GM23338 (cell line): Measurements from ENCODE around the gene M1AP. TPM values are rescaled to one million over a fixed set of nuclear protein-coding genes. Genes with fewer than 3 reads are reported as not detected.

Experiments
- ATAC-seq: fragments of 200-7000 bp; cut with Tn5 transposase; 3 replicates; pipeline ENCODE4 v1.9.1; 2020
- DNase-seq: peaks from one replicate; pipeline ENCODE4 v3.0.0-alpha.2; 2015; ENCODE audit warnings: low spot score
- H2AFZ ChIP-seq: fragments of 200-600 bp; sonication (generic); 2 replicates; pipeline ENCODE4 v1.8.0; 2016; ENCODE audit warnings: antibody characterized with exemption, mild to moderate bottlenecking, moderate library complexity
- H3F3A ChIP-seq: fragments of 200-600 bp; sonication (generic); replicated peaks from 2 replicates; pipeline ENCODE4 v1.8.0; 2017; ENCODE audit warnings: antibody characterized with exemption, mixed run types, low read depth
- H3K27ac ChIP-seq: fragments of 200-600 bp; sonication (generic); 2 replicates; pipeline ENCODE4 v1.6.1; 2016; ENCODE audit warnings: low read depth
- H3K27me3 ChIP-seq: fragments of 200-600 bp; sonication (generic); 2 replicates; pipeline ENCODE4 v1.8.0; 2016; ENCODE audit warnings: mild to moderate bottlenecking, mixed run types, moderate library complexity; ENCODE audit not compliant: insufficient read depth
- H3K36me3 ChIP-seq: fragments of 200-600 bp; sonication (generic); 2 replicates; pipeline ENCODE4 v1.8.0; 2016; ENCODE audit warnings: mild to moderate bottlenecking; ENCODE audit not compliant: insufficient read depth
- H3K4me1 ChIP-seq: fragments of 200-600 bp; sonication (generic); 2 replicates; pipeline ENCODE4 v1.8.0; 2016; ENCODE audit warnings: mild to moderate bottlenecking, moderate library complexity; ENCODE audit not compliant: insufficient read depth
- H3K4me2 ChIP-seq: fragments of 200-600 bp; sonication (generic); 2 replicates; pipeline ENCODE4 v1.7.1; 2017; ENCODE audit warnings: mixed run types
- H3K4me3 ChIP-seq: fragments of 200-600 bp; sonication (generic); 2 replicates; pipeline ENCODE4 v1.6.1; 2016; ENCODE audit warnings: mixed run types
- H3K79me2 ChIP-seq: fragments of 200-600 bp; sonication (generic); replicated peaks from 2 replicates; pipeline ENCODE4 v1.8.0; 2017; ENCODE audit warnings: mild to moderate bottlenecking; ENCODE audit not compliant: insufficient read depth
- H3K9me2 ChIP-seq: fragments of 200-600 bp; sonication (generic); 2 replicates; pipeline ENCODE4 v1.8.0; 2017; ENCODE audit not compliant: insufficient read depth
- H4K20me1 ChIP-seq: fragments of 200-600 bp; sonication (generic); replicated peaks from 2 replicates; pipeline ENCODE4 v1.8.0; 2017; ENCODE audit warnings: mild to moderate bottlenecking; ENCODE audit not compliant: insufficient read depth
- H3K27ac Mint-ChIP-seq: 2 replicates; pipeline ENCODE4 v1.8.0; 2020; ENCODE audit warnings: inconsistent platforms, mild to moderate bottlenecking, moderate library complexity, mixed read lengths
- H3K27me3 Mint-ChIP-seq: 3 replicates; pipeline ENCODE4 v1.8.0; 2022; ENCODE audit warnings: low read depth, mild to moderate bottlenecking, moderate library complexity, mixed read lengths, inconsistent platforms; ENCODE audit not compliant: insufficient read depth, poor library complexity
- H3K36me3 Mint-ChIP-seq: 3 replicates; pipeline ENCODE4 v1.8.0; 2021; ENCODE audit warnings: low read depth, mild to moderate bottlenecking, inconsistent platforms, moderate library complexity, mixed read lengths
- H3K4me1 Mint-ChIP-seq: 3 replicates; pipeline ENCODE4 v1.8.0; 2020; ENCODE audit warnings: mild to moderate bottlenecking, inconsistent platforms, mixed read lengths
- H3K4me3 Mint-ChIP-seq: 3 replicates; pipeline ENCODE4 v1.8.0; 2021; ENCODE audit warnings: moderate library complexity, mild to moderate bottlenecking, inconsistent platforms, mixed read lengths
- H3K9me3 Mint-ChIP-seq: 3 replicates; pipeline ENCODE4 v1.8.0; 2020; ENCODE audit warnings: moderate library complexity, mild to moderate bottlenecking, inconsistent platforms, mixed read lengths
- CREB1 ChIP-seq: fragments of 250-450 bp; sonication (Bioruptor Pico); IDR thresholded peaks from 2 replicates; pipeline ENCODE4 v1.5.0; 2020; ENCODE audit warnings: low read depth, mild to moderate bottlenecking, moderate library complexity
- CTCF ChIP-seq, 2 experiments: fragments of 200-600 bp in 1 of 2; sonication (generic) in 1 of 2; conservative IDR thresholded peaks; 2 replicates each; pipeline versions ENCODE4 v1.5.1 to v1.6.1; 2016 to 2017; ENCODE audit warnings: antibody characterized with exemption in 2 of 2, low read depth in 2 of 2, mild to moderate bottlenecking in 2 of 2, moderate library complexity in 1 of 2
- ETS1 ChIP-seq: IDR thresholded peaks from 2 replicates; pipeline ENCODE4 v1.6.1; 2016; ENCODE audit warnings: antibody characterized with exemption
- EZH2 ChIP-seq: fragments of 200-600 bp; sonication (generic); IDR thresholded peaks from one replicate; pipeline ENCODE4 v1.8.0; 2017; ENCODE audit warnings: antibody characterized with exemption, mild to moderate bottlenecking, low read depth; ENCODE audit not compliant: unreplicated experiment
- EZH2phosphoT487 ChIP-seq: fragments of 200-600 bp; sonication (generic); IDR thresholded peaks from one replicate; pipeline ENCODE4 v1.8.1; 2018; ENCODE audit warnings: antibody characterized with exemption; ENCODE audit not compliant: unreplicated experiment
- JUNB ChIP-seq: IDR thresholded peaks from one replicate; pipeline ENCODE4 v1.6.1; 2016; ENCODE audit warnings: antibody characterized with exemption; ENCODE audit not compliant: unreplicated experiment
- NANOG ChIP-seq: IDR thresholded peaks from 2 replicates; pipeline ENCODE4 v1.6.1; 2016; ENCODE audit warnings: antibody characterized with exemption, borderline replicate concordance
- POLR2AphosphoS5 ChIP-seq: IDR thresholded peaks from 2 replicates; pipeline ENCODE4 v1.6.1; 2016; ENCODE audit warnings: antibody characterized with exemption, low read depth
- STAT1 ChIP-seq: IDR thresholded peaks from one replicate; pipeline ENCODE4 v1.6.1; 2016; ENCODE audit warnings: antibody characterized with exemption; ENCODE audit not compliant: unreplicated experiment
- ZNF114 ChIP-seq: fragments of 250-450 bp; sonication (Bioruptor Pico); IDR thresholded peaks from 2 replicates; pipeline ENCODE4 v1.5.0; 2020; ENCODE audit warnings: mild to moderate bottlenecking, moderate library complexity
- ZNF331 ChIP-seq: fragments of 250-450 bp; sonication (Bioruptor Pico); IDR thresholded peaks from 2 replicates; pipeline ENCODE4 v1.5.0; 2020; ENCODE audit warnings: low read depth, mild to moderate bottlenecking, moderate library complexity
- ZNF462 ChIP-seq: fragments of 250-450 bp; sonication (Bioruptor Pico); IDR thresholded peaks from 2 replicates; pipeline ENCODE4 v1.5.0; 2020; ENCODE audit warnings: mild to moderate bottlenecking, moderate library complexity
- polyA plus RNA-seq: library from polyadenylated mRNA; unstranded; fragments of >200 nt; fragmentation: Nextera tagmentation; extraction: Ambion mirVana; gene quantifications from 2 replicates; pipeline ENCODE4 v1.2.1, GENCODE V29; 2016
- total RNA-seq: library from RNA; depleted of rRNA; stranded (reverse); fragments of >200 nt; shearing (Covaris generic); gene quantifications from 2 replicates; pipeline ENCODE4 v1.2.3, GENCODE V29; 2014

Gene M1AP
- total and polyA plus RNA-seq, 2 experiments from 2014 or later, result 5.1 to 12.1 TPM

- no peak for TF ChIP-seq CTCF (conservative IDR thresholded peaks at IDR 0.05; ENCODE audit: low read depth in 2 of 2)
- TF ChIP-seq EZH2phosphoT487, result no peak
Observed at GRCh38 chr2:74659462-74659861, 11.3 kb upstream of the M1AP start (continued).

DNA sequence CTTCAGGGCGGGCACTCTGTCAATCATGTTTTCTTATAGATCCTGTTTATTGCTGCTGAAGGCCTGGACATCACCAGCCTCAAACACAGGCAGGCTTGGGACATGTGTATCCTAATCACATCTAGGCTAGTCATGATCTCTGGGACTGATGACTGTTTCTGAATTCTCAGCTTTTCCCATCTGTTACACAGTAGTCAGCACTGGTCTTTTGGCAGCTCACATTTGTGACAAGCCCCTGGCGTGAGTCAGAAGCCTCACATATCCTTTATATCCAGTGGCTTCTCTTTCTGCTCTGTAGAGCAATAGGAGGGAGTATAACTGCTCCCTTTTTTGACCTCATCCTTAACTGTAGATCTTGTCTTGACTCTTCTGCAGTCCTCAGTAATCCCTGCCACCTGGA is 10.4 kb upstream of the M1AP start:
- H3K4me3 ChIP-seq, result no peak overlapping the region
- H3K4me1 ChIP-seq, result peaks cover 1% of the 10 kb centered on the region; the same call in 1 of the 2 replicates
- H3K4me2 ChIP-seq, result no peak overlapping the region
- no peak for ATAC-seq
- H3K9me2 ChIP-seq, result no peaks in the 10 kb centered on the region
- no peaks in the 10 kb centered on the region for H3K36me3 ChIP-seq
- H3K27ac Mint-ChIP-seq, result no peak overlapping the region
- no peak for DNase-seq
- H3K4me3 Mint-ChIP-seq, result no peak overlapping the region
- peaks cover 28% of the 10 kb centered on the region for H3K27me3 Mint-ChIP-seq
- H3K27ac ChIP-seq, result no peak overlapping the region
- 0 out of 2 replicates have a peak, but pooled peaks cover 4% of the 10 kb centered on the region for H3F3A ChIP-seq
- H3K27me3 ChIP-seq, result peaks cover 27% of the 10 kb centered on the region
- no peaks in the 10 kb centered on the region for H3K79me2 ChIP-seq
- TF ChIP-seq POLR2AphosphoS5 (no peak), CTCF (conservative IDR thresholded peaks at IDR 0.05; ENCODE audit: low read depth in 2 of 2) (no peak), NANOG (no peak), ETS1 (no peak), ZNF331 (CRISPR knock-in tag) (no peak), EZH2 (no peak), JUNB (no peak), CREB1 (CRISPR knock-in tag) (no peak), ZNF462 (CRISPR knock-in tag) (no peak), ZNF114 (CRISPR knock-in tag) (no peak), STAT1 (no peak)
- H4K20me1 ChIP-seq, result peaks cover 4% of the 10 kb centered on the region; the same call in 1 of the 2 replicates
- H3K36me3 Mint-ChIP-seq, result no peaks in the 10 kb centered on the region
- H3K4me1 Mint-ChIP-seq, result peaks cover 4% of the 10 kb centered on the region
- no peaks in the 10 kb centered on the region for H3K9me3 Mint-ChIP-seq
- no peak overlapping the region for H2AFZ ChIP-seq
